GM12892 (cell line): ENCODE data around the gene GPR107.

Source experiments
- POLR2A ChIP-seq: IDR thresholded peaks from 2 replicates; pipeline ENCODE4 v1.6.1; 2011; ENCODE audit warnings: low read depth, low read length, control low read depth
- TAF1 ChIP-seq: IDR thresholded peaks from 2 replicates; pipeline ENCODE4 v1.6.1; 2011; ENCODE audit warnings: low read depth, mild to moderate bottlenecking, control low read depth, low read length, borderline replicate concordance

- no peak for TF ChIP-seq TAF1
- TF ChIP-seq POLR2A = no peak
These were observed 70.6 kb downstream of the GPR107 start for GRCh38 chr9:130124085-130124860.
